Gastrocnemius medialis (tissue), 4 donors: ENCODE data around the gene DRAM2. TPM values are rescaled to one million over a fixed set of nuclear protein-coding genes. Genes with fewer than 3 reads are reported as not detected.
"Not testable (repeated sequence)": the region's sequence is repeated elsewhere in the genome, so short reads cannot be mapped to it uniquely, and the experiment has no call there.

Source experiments
- ATAC-seq, 2 donors: fragments of 150-250 bp; one replicate each; pipeline ENCODE4 v1.9.1; 2016
- DNase-seq, 2 donors: peaks; one replicate each; pipeline ENCODE4 v3.0.0-alpha.2; 2019
- H3K27ac ChIP-seq, 4 donors: fragments of 200-600 bp; sonication (generic); 1 replicate in 1 of 4; 2 replicates in 3 of 4; pipeline ENCODE4 v1.5.1; 2016 to 2018; ENCODE audit warnings: mild to moderate bottlenecking in 2 of 4, moderate library complexity in 1 of 4
- H3K27me3 ChIP-seq, 3 donors: fragments of 200-600 bp; sonication (generic) in 2 of 3; 1 replicate in 1 of 3; 2 replicates in 2 of 3; pipeline versions ENCODE4 v1.5.1 to v1.6.0; 2016 to 2019; ENCODE audit warnings: mild to moderate bottlenecking in 1 of 3, moderate library complexity in 1 of 3
- H3K36me3 ChIP-seq, 2 donors: fragments of 200-600 bp; sonication (generic) in 1 of 2; one replicate each; pipeline ENCODE4 v1.5.1; 2017 to 2018
- H3K4me1 ChIP-seq, 2 donors: fragments of 200-600 bp; sonication (generic) in 1 of 2; one replicate each; pipeline ENCODE4 v1.5.1; 2016 to 2017; ENCODE audit warnings: mild to moderate bottlenecking in 2 of 2
- H3K4me3 ChIP-seq, 4 donors: fragments of 200-600 bp; sonication (generic) in 3 of 4; 1 replicate in 1 of 4; 2 replicates in 3 of 4; pipeline ENCODE4 v1.5.1; 2016 to 2019; ENCODE audit warnings: mild to moderate bottlenecking in 2 of 4
- H3K9me3 ChIP-seq, 3 donors: fragments of 200-600 bp; sonication (generic) in 2 of 3; 1 replicate in 1 of 3; 2 replicates in 2 of 3; pipeline ENCODE4 v1.5.1; 2016 to 2019
- POLR2A ChIP-seq, 2 donors: fragments of 450-650 bp; IDR thresholded peaks; one replicate each; pipeline ENCODE4 v1.6.1; 2017; ENCODE audit warnings: antibody characterized with exemption in 2 of 2, mild to moderate bottlenecking in 2 of 2, moderate library complexity in 2 of 2
- in situ Hi-C, 4 donors: fragments of 200-750 bp; cut with MboI; loops; one replicate each; pipeline versions ENCODE4 v1.15.0 to v1.8.0; 2017; ENCODE audit warnings: low sequenced_read_pairs in 4 of 4
- intact Hi-C: fragments of 100-400 bp; cut with DNase I; formaldehyde crosslinking; loops from one replicate; pipeline ENCODE4 v1.15.1; 2023; ENCODE audit warnings: low total_unique reads
- total RNA-seq, 4 donors: library from RNA; depleted of rRNA; stranded (reverse); fragments of >200 nt; gene quantifications; one replicate each; pipeline versions ENCODE4 v1.1.0 to v1.2.3, GENCODE V29; 2016
- TF ChIP-seq, protein P1 (sequence below), 5 experiments: fragments of 450-650 bp in 3 of 5; fragments of 200-600 bp in 2 of 5; sonication (generic) in 2 of 5; IDR thresholded peaks in 4 of 5; conservative IDR thresholded peaks in 1 of 5; 1 replicate in 4 of 5; 2 replicates in 1 of 5; pipeline ENCODE4 v1.5.1; 2016 to 2019; ENCODE audit warnings: antibody characterized with exemption in 5 of 5, mild to moderate bottlenecking in 3 of 5, moderate library complexity in 3 of 5

Gene DRAM2
- total RNA-seq, 4 donors from 2014 or later: 28.9 to 47.1 (median 36.7) TPM

- H3K27me3 ChIP-seq: no peaks in the 10 kb centered on the region
- no peaks in the 10 kb centered on the region for H3K9me3 ChIP-seq
- H3K4me3 ChIP-seq: no peak overlapping the region
- no peak for ATAC-seq
- no peak overlapping the region for H3K27ac ChIP-seq
- DNase-seq: no peak
- H3K36me3 ChIP-seq: no peaks in the 10 kb centered on the region
- no peaks in the 10 kb centered on the region for H3K4me1 ChIP-seq
- in situ Hi-C loops (no loop called here), intact Hi-C loops (no loop called here)
- TF ChIP-seq, protein P1, sequence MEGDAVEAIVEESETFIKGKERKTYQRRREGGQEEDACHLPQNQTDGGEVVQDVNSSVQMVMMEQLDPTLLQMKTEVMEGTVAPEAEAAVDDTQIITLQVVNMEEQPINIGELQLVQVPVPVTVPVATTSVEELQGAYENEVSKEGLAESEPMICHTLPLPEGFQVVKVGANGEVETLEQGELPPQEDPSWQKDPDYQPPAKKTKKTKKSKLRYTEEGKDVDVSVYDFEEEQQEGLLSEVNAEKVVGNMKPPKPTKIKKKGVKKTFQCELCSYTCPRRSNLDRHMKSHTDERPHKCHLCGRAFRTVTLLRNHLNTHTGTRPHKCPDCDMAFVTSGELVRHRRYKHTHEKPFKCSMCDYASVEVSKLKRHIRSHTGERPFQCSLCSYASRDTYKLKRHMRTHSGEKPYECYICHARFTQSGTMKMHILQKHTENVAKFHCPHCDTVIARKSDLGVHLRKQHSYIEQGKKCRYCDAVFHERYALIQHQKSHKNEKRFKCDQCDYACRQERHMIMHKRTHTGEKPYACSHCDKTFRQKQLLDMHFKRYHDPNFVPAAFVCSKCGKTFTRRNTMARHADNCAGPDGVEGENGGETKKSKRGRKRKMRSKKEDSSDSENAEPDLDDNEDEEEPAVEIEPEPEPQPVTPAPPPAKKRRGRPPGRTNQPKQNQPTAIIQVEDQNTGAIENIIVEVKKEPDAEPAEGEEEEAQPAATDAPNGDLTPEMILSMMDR (IDR thresholded peaks at IDR 0.05 in 4 of 5, conservative IDR thresholded peaks at IDR 0.05 in 1 of 5): no peak
- no peak for TF ChIP-seq POLR2A (IDR thresholded peaks at IDR 0.05)
These were observed 57.3 kb downstream of the DRAM2 start for GRCh38 chr1:111082421-111083203.

GRCh38 chr1:111079329-111079728, 60.6 kb downstream of the DRAM2 start:
- in situ Hi-C loops, DNase-seq, H3K27me3 ChIP-seq, H3K4me1 ChIP-seq, H3K4me3 ChIP-seq, intact Hi-C loops, H3K27ac ChIP-seq, H3K9me3 ChIP-seq, ATAC-seq, H3K36me3 ChIP-seq: not testable (repeated sequence)

DNA sequence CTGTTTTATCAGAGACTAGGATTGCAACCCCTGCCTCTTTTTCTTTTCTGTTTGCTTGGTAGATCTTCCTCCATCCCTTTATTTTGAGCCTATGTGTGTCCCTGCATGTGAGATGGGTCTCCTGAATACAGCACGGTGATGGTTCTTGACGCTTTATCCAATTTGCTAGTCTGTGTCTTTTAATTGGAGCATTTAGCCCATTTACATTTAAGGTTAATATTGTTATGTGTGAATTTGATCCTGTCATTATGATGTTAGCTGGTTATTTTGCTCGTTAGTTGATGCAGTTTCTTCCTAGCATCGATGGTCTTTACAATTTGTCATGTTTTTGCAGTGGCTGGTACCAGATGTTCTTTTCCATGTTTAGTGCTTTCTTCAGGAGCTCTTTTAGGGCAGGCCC, 62.6 kb downstream of the DRAM2 start:
- H3K4me1 ChIP-seq, H3K9me3 ChIP-seq, DNase-seq, in situ Hi-C loops, intact Hi-C loops, H3K4me3 ChIP-seq, H3K27me3 ChIP-seq, H3K27ac ChIP-seq, ATAC-seq, H3K36me3 ChIP-seq: not testable (repeated sequence)

Other genes starting within 250 kb of the DRAM2 start
- gene LRIF1, start 176.2 kb downstream of the DRAM2 start, total RNA-seq: 10 to 100 TPM in 3 of 4 donors, 1 to 10 TPM in 1; 8.3 to 16.7 (median 12.3) TPM
- gene CEPT1, start 130 bp upstream of the DRAM2 start, total RNA-seq: 10 to 100 TPM in 2 of 4 donors, 1 to 10 TPM in 2; 8.2 to 14.8 (median 10.6) TPM
- gene DENND2D, start 60.6 kb upstream of the DRAM2 start, total RNA-seq: 1 to 10 TPM in 1 of 4 donors, under 1 TPM in 3; 0.19 to 1.2 (median 0.88) TPM
- 1 to 10 TPM in 2 of 4 donors, under 1 TPM in 1, not detected in 1; 0.40 to 2.3 (median 1.9) TPM for gene CHI3L2, start 87.6 kb upstream of the DRAM2 start, total RNA-seq
- gene CHIA, start 150.8 kb upstream of the DRAM2 start, total RNA-seq: not detected